Stimulated activated CD4-positive, alpha-beta T cell treated with anti-CD3 and anti-CD28 coated beads, TNF-alpha, amount 100 ng/mL, for 24 hours (primary cell): Measurements from ENCODE around the gene VSIG1.
A peak's percentile ranks its signal among the peaks of the same experiment; 100 is the strongest.

Experiments
- DNase-seq, 3 experiments: peaks; one replicate each; pipeline ENCODE4 v3.0.0-alpha.2; 2020; ENCODE audit warnings: low read depth in 3 of 3

Gene VSIG1

DNA sequence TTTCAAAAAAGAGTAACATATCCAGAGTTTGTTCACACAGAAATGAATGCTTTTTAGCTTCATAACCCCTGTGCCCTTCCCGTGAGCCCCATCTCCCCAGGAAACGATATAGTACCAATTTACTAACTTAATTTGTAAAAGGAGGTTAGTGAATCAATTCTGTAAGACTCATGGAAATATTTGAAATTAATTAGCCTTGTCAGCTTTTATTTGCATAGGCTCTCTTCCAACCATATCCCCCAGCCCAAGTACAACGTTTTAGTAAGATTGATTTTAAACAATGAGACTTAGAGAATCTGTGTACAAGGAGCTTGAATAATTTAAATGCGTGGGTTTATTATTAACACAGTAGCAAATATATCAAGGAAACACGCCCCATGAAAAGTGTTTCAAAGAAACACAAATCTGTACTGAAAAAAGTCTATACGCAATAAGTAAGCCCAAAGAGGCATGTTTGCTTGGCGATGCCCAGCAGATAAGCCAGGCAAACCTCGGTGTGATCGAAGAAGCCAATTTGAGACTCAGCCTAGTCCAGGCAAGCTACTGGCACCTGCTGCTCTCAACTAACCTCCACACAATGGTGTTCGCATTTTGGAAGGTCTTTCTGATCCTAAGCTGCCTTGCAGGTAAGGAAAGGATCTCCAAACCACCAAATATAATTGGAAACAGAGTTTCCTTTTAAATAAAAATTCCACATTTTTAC, at the start of gene VSIG1:
Gene VSIG1 (plus strand): TSS at position 512 of the 703 bp plus-strand sequence. CDS start 66 bp downstream, at position 578.
- DNase-seq, result no peak

- no peak for DNase-seq
These were observed 48.7 kb upstream of the VSIG1 start for GRCh38 chrX:107996124-107996523.

- no peak for DNase-seq
These were observed 44.1 kb upstream of the VSIG1 start for GRCh38 chrX:108000751-108001150.

- no peak for DNase-seq
These were observed 43.5 kb upstream of the VSIG1 start for GRCh38 chrX:108001218-108001814.

DNA sequence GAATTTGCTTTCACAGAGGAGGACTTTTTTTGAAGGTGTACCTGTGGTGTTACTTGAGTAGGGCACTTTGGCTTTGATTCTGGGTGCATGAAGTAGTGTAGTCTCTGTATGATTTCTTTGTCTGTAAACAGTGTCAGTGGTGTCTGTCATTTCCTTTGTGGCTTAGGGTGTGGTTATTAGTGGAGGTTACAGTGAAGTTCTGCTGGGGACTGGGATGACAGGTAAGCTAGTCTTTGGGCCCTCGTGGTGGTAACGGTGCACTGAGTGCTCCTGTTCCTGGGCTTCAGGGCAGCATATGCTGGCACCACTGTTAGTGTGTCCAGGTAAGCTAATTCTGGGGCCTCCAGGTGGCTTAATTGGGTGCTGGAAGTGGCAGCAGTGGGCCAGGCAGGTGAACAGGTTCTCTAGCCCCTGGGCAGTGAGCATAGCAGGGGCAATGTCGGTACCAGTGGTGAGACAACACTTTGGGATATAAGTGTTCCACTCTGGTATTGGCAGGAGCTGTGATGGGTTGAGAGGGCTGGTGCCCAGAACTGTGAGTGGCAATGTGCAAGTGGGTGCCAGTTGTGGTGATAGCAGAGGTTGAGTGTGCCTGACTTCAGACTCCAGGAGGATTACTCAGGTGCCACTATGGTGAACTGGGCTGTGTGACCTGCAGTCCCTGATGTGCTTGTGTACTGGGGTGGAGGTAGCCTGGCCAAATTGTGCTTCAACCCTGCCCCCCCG, 26.0 kb upstream of the VSIG1 start:
- DNase-seq, result peak in 1 of 3 experiments; percentile 5

DNA sequence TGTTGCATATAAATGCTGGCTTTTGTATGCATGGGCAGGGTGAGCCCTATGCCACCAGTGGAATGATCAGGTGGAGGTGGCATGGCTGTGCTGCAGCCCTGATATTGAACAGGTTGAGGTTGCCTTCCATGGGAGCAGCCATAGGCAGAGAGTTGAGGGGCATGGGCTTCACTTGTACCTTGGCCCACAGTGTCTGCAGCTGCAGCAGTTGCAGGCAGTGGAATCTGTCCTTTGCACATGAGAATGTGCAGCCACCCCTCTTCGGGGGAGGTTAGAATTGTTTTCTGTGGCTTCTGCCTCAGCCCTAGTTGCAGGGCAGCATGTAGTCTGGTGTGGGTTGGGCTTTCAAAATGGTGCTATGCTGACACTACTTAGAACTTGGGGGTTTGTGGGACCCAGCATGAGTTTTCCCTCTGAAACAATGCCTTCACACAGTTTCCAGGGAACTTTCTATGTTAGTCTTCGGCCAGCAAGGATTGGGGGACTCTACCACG, 25.4 kb upstream of the VSIG1 start:
- no peak for DNase-seq

- DNase-seq, result no peak
These were observed 24.2 kb upstream of the VSIG1 start for GRCh38 chrX:108020631-108021030.

DNA sequence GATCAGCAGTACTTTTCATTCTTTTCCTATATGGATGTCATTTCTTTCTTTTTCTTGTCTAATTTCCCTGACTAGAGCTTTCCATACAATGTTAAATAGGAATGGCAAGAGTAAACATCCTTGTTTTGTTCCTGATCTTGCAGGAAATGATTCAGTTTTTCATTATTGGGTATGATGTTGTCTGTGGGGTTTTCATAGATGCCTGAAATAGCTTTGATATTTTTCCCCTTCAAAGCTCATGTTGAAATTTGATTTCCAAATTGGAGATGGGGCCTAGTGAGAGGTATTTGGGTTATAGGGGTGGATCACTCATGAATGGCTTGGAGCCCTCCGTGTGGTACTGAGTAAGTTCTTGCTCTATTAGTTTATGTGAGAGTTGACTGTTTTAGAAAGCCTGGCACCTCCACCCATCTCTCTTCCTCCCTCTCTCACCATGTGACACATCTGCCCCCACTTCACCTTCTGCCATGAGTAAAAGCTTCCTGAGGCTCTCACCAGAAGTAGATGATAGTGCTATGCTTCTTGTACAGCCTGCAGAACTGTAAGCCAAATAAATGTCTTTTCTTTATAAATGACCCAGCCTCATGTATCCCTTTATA, 22.3 kb upstream of the VSIG1 start:
- DNase-seq, result no peak

DNA sequence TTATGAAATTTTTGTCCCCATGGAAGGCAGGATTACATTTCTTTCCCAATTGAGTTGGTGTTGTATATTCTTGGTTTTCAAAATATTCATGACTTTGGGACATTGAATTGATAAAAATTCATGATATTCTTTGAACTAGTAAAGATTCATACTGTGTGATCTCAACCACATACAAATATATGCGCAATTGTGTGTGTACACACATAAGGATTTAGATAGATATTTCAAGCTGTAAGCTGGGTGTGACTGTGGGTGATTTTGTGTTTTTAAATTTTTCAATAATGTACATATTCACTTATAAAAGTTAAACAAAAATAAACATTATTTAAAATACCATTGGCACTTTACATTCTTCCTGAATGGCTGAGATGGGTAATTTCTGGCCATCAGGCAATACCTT, 19.5 kb upstream of the VSIG1 start:
- no peak for DNase-seq

DNA sequence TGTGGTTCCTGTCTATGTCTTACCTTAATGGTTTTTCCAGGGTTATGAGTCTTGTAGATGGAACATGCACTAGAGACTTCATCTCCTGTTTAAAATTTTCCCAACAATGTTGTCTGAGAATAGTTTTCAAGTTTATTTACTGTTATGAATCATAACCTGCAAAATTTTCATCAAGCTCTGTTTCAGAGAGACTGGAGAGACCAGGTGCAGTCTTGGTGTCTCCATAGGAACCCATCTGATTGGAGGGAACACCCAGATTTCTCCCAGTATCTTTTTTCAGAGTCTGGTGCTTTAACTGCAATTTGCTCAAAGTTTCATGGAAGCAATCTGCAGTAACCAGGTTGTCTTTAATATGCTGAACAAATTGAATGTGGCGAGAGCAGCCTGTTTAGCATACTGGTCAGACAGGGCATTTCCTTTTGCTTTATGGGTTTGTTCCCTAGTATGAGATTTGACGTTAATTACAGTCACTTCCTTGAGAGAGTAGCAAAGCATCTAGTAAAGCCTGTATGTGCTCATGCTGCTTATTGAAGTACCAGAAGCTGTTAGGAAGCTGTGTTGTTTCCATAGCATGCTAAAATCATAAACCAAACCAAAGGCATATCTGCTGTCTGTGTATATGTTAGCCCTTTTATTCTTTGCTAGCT, 18.8 kb upstream of the VSIG1 start:
- no peak for DNase-seq

DNA sequence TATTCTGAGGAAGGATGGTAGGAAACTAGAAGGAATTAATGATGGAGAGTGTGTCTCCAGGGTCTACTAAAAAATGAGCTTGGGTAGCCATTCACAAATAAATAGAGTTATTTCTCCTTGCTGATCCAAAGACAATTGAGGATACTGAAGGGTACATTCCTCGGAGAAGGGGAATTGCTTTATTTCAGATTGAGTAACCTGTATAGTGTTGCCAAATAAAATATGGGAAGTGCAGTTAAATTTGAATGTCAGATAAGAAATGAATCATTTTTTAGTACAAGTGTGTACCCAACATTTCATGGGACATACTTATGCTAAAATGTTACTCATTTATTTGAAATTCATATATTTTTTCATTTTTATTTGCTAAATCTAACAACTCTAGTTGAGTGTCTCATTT, 16.0 kb upstream of the VSIG1 start:
- no peak for DNase-seq

DNA sequence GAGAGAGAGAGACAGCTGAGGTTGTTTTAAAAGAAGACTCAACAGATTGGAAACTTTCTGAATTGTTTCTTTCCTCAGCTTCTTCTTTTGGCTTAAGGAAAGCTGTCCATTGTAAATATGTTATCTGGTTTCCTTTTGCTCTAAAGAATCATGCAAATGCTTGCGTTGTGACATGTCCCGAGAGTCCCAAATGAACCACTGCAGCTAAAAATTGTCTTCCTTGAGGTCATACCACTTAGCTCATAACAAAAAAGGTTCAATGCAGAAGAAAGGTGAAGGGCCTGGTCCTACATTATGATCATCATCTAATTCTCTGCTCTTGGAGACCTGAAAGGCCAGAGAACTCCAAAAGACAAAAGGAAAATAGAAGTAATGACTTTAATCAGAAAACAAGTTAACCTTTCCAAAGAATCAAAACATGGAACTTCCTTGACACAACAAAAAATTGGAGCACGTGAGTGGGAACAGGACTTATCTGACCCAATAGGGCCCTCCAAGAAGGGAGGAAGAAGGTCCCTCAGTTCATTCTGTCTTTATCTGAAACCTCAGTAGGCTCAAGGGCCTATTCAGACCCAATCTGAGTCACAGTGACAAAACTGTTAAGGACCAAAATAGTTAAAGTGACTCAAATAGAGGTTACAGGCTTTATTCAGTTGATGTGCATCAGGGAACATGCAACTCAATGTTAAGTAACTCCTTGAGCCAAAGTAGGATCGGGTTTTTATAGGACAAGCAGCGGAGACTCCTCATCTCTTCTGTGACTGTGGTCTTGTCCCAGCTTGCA, 14.7 kb upstream of the VSIG1 start:
- no peak for DNase-seq

DNA sequence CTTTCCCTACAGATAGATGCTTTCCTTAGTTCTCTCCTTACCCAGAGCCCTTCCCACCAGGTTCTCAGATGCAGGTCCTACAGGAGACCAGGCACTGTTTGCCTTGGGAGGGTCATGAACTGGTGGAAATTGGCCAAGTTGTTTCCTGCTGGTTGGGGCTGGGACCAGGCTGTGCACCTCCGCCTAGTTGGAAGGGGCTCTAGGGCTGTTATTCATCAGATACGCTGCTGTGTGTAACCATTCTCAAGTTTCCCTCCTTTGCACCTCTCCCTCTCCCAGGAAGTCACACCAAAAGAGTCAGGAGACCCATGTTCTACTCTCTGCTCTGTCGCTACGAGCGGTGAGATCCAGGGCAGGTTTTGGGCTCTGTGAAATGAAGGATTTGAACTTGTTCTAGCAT, 11.9 kb upstream of the VSIG1 start:
- DNase-seq, result no peak

- DNase-seq, result no peak
These were observed 11.0 kb upstream of the VSIG1 start for GRCh38 chrX:108033890-108034289.

DNA sequence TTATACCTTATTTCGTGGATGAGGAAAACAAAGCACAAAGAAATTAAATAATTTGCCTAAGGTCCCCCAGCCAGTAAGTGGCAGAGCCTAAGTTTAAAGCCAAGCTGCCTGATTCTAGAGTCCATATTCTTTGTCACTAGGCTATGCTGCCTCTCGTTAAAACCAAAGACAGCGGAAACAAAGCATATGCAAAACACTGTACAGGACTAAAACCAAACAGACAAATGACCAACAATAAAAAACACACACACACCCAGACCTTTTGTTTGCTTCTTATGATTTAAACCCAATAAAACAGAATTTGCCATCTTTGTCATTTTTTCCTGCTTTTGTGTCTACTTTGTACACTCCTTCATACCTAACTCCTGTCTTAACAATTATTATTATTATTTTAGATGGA, 10.1 kb upstream of the VSIG1 start:
- DNase-seq, result no peak

GRCh38 chrX:108036298-108036973, 8.4 kb upstream of the VSIG1 start:
- no peak for DNase-seq

DNA sequence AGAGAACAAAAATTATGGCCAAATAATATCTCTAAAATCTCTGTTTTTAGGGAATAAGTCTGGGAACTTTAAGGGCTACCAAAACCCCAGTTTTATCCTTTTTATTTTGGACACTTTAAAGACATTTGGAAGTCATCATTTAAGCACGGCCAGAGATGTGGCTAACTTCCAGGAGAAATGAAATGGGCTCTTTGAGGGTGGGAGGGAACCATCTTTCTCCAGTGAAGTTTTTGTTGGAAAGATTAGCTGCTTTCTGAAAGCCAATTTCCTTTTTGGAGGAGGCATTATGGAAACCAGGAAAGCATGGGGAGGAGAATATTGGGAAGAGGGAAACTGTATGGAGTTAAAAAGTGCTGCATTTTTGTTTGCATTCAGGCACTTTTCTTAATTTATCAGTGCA, 4.8 kb downstream of the VSIG1 start:
- DNase-seq, result no peak

GRCh38 chrX:108053218-108053617, 8.4 kb downstream of the VSIG1 start:
- no peak for DNase-seq

DNA sequence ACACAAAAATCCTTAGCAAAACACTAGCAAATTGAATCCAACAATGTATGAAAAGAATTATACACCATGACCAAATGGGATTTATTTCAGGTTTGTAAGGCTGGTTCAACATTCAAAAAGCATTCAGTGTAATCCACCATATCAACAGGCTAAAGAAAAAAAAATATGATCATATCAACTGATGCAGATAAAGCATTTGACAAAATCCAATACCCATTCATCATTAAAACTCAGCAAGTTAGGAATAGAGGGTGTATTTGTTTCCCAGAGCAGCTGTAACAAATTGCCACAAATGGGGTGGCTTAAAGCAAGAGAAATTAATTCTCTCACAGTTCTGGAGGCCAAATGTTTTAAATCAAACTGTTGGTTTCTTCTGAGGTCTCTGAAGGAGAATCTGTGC, 10.7 kb downstream of the VSIG1 start:
- no peak for DNase-seq

- no peak for DNase-seq
These were observed 14.9 kb downstream of the VSIG1 start for GRCh38 chrX:108059801-108060200.

DNA sequence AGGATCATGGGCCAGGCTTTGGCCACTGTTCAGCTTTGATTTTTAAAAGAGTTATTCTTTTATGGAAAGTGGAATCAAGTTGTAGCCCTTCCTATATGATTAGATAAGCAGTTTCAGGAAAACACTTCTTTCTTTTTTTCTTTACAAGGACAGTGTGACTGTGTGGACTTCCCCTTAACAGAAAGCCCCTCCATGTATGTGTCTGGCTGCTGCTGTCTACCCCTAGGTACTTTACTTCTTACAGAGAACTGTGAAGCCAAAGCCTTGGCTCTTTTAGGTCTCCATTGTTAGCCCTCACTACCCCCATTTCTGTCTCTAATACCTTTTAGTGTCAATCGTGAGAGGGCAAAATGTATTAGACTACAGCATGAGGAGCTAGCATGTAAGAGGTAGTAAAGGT, 19.1 kb downstream of the VSIG1 start:
- DNase-seq, result no peak
